ENCODE measurements around the gene CUEDC2.

- TF ChIP-seq POLR2A (IDR thresholded peaks at IDR 0.05): no peak
- TF ChIP-seq CTCF (IDR thresholded peaks at IDR 0.05): no peak
These were observed 16.1 kb downstream of the CUEDC2 start for GRCh38 chr10:102416283-102416682.

Measured in testis (tissue), 2 donors.